NCI-H1694 treated with DMSO at 0.1 percent for 48 hours (cell line): ENCODE measurements around the gene SERGEF.
A peak's percentile ranks its signal among the peaks of the same experiment; 100 is the strongest.
"Not testable (repeated sequence)": the region's sequence is repeated elsewhere in the genome, so short reads cannot be mapped to it uniquely, and the experiment has no call there.

Experiments
- DNase-seq: peaks from one replicate; lab custom pipeline; 2025; lab: John Stamatoyannopoulos, UW

SERGEF gene

GRCh38 chr11:18000128-18000527 is 12.7 kb downstream of the SERGEF start:
- DNase-seq: not testable (repeated sequence)

- DNase-seq: no peak
These were observed 19.9 kb downstream of the SERGEF start for GRCh38 chr11:17992916-17993315.

- DNase-seq: peak; percentile 12
These were observed 20.9 kb downstream of the SERGEF start for GRCh38 chr11:17991783-17992433.

GRCh38 chr11:17989306-17989705 is 23.5 kb downstream of the SERGEF start:
- DNase-seq: no peak

- no peak for DNase-seq
These were observed 24.4 kb downstream of the SERGEF start for GRCh38 chr11:17988465-17988864.

- no peak for DNase-seq
These were observed 25.0 kb downstream of the SERGEF start for GRCh38 chr11:17987826-17988225.

GRCh38 chr11:17986711-17987220 is 26.1 kb downstream of the SERGEF start:
- no peak for DNase-seq

- DNase-seq: no peak
These were observed 26.7 kb downstream of the SERGEF start for GRCh38 chr11:17986007-17986710.

GRCh38 chr11:17985517-17985916 is 27.3 kb downstream of the SERGEF start:
- no peak for DNase-seq

- DNase-seq: no peak
These were observed 29.3 kb downstream of the SERGEF start for GRCh38 chr11:17983569-17983968.

- DNase-seq: peak; percentile 34
These were observed 33.0 kb downstream of the SERGEF start for GRCh38 chr11:17979770-17980371.

GRCh38 chr11:17978553-17979287 is 34.1 kb downstream of the SERGEF start:
- peak; percentile 24 for DNase-seq

- no peak for DNase-seq
These were observed 36.2 kb downstream of the SERGEF start for GRCh38 chr11:17976651-17977050.

- peak; percentile 59 for DNase-seq
These were observed 38.6 kb downstream of the SERGEF start for GRCh38 chr11:17974246-17974645.

GRCh38 chr11:17972987-17973386 is 39.9 kb downstream of the SERGEF start:
- DNase-seq: peak; percentile 59

GRCh38 chr11:17968206-17968605 is 44.6 kb downstream of the SERGEF start:
- no peak for DNase-seq

- DNase-seq: no peak
These were observed 45.2 kb downstream of the SERGEF start for GRCh38 chr11:17967661-17968060.

- no peak for DNase-seq
These were observed 52.8 kb downstream of the SERGEF start for GRCh38 chr11:17960091-17960490.

- DNase-seq: no peak
These were observed 54.4 kb downstream of the SERGEF start for GRCh38 chr11:17958446-17958845.

- no peak for DNase-seq
These were observed 58.2 kb downstream of the SERGEF start for GRCh38 chr11:17954395-17955252.

GRCh38 chr11:17952487-17952886 is 60.4 kb downstream of the SERGEF start:
- no peak for DNase-seq
